Gastrocnemius medialis (tissue), 4 donors: ENCODE measurements around the gene HAGH.

Source experiments
- POLR2A ChIP-seq, 2 donors: fragments of 450-650 bp; IDR thresholded peaks; one replicate each; pipeline ENCODE4 v1.6.1; 2017; ENCODE audit warnings: antibody characterized with exemption in 2 of 2, mild to moderate bottlenecking in 2 of 2, moderate library complexity in 2 of 2
- TF ChIP-seq, protein P1 (sequence below), 5 experiments: fragments of 450-650 bp in 3 of 5; fragments of 200-600 bp in 2 of 5; sonication (generic) in 2 of 5; IDR thresholded peaks in 4 of 5; conservative IDR thresholded peaks in 1 of 5; 1 replicate in 4 of 5; 2 replicates in 1 of 5; pipeline ENCODE4 v1.5.1; 2016 to 2019; ENCODE audit warnings: antibody characterized with exemption in 5 of 5, mild to moderate bottlenecking in 3 of 5, moderate library complexity in 3 of 5

DNA sequence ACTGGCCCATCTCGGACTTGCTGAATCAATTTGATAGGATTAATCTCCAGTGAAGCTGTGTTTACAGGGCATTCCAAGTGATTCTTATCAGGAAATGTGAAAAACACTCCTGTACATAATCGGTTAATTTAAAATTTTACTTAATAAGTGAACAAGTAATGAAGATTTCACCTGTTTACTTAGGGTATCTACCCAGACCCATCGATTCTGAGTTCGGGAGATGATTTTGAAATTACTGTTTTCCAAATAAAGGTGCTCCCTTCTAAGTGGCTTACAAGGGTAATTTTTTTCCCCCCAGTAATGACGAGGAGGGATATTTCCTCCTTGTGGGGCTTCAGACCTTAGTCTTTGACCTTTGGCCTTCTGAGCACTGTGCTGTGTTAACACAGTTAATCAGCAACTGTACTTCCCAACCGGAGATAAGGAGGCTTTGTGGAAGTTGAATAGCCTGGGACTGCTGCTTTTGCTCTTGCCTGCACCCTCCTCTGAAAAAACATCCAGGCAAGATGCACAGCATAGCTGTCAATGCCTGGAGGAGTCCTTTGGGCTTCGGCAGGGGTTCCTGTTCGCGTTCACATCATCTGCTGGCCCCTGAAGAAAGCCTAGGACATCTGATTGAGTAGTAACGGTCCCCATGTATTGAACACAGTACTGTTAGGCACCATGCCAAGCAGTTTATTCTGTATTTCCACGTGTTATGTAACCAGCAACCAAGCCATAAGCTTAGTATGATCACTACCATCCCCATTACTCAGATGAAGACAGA, 2.2 kb upstream of the HAGH start:
- TF ChIP-seq, protein P1, sequence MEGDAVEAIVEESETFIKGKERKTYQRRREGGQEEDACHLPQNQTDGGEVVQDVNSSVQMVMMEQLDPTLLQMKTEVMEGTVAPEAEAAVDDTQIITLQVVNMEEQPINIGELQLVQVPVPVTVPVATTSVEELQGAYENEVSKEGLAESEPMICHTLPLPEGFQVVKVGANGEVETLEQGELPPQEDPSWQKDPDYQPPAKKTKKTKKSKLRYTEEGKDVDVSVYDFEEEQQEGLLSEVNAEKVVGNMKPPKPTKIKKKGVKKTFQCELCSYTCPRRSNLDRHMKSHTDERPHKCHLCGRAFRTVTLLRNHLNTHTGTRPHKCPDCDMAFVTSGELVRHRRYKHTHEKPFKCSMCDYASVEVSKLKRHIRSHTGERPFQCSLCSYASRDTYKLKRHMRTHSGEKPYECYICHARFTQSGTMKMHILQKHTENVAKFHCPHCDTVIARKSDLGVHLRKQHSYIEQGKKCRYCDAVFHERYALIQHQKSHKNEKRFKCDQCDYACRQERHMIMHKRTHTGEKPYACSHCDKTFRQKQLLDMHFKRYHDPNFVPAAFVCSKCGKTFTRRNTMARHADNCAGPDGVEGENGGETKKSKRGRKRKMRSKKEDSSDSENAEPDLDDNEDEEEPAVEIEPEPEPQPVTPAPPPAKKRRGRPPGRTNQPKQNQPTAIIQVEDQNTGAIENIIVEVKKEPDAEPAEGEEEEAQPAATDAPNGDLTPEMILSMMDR (IDR thresholded peaks at IDR 0.05 in 4 of 5, conservative IDR thresholded peaks at IDR 0.05 in 1 of 5) = no peak
- no peak for TF ChIP-seq POLR2A (IDR thresholded peaks at IDR 0.05)
